ENCODE data around the gene MRPS18A. TPM values are rescaled to one million over a fixed set of nuclear protein-coding genes. Genes with fewer than 3 reads are reported as not detected.

Gene MRPS18A
- total and polyA plus RNA-seq, 2 of the 8 experiments (the other 6 are each of a cell fraction or from before 2014, with no cell fraction given), result 48.3 to 121 TPM

DNA sequence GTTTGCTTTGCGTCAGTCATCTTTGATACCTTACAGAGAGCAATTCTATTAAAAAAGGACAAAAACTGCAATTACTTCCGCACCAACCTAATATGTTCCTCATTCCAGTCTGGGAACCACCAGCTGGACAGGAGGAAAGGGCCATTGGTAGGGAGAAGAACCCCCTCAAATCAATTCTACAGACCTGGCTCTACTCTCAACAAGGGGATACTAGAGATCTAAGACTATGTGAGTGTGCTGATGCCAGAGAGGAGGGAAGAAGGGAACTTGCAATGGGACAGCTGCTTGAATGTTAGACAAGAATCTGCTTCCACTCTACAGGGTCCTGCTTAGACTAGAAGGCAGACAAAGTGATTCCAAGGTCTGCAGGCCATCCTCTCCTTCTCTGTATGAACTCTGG is 13.3 kb downstream of the MRPS18A start:
- no peak overlapping the region for H2BK120ac ChIP-seq (replicated peaks; ENCODE audit: low read depth, low read length)
- H3K4me1 ChIP-seq (replicated peaks in 1 of 4; ENCODE audit: control insufficient read depth in 3 of 4, insufficient read depth in 4 of 4, low read length in 3 of 4), result peaks cover 0 to 8% (median 3%) of the 10 kb centered on the region in 4 experiments; a peak in 6 of 7 replicates
- H3K27ac ChIP-seq (ENCODE audit: low read depth, low read length), result no peak overlapping the region
- peaks cover 0 to 8% of the 10 kb centered on the region in 2 experiments for H4K20me1 ChIP-seq (replicated peaks in 1 of 2; ENCODE audit: control insufficient read depth in 1 of 2, insufficient read depth in 2 of 2, low read length in 2 of 2)
- no peak overlapping the region for H2BK5ac ChIP-seq (ENCODE audit: low read depth, low read length)
- no peak overlapping the region for H2BK20ac ChIP-seq (ENCODE audit: low read length)
- no peak overlapping the region for H2AFZ ChIP-seq (ENCODE audit: low read length)
- no peak overlapping the region for H4K8ac ChIP-seq (ENCODE audit: extremely low read depth, insufficient read depth, low read length)
- no peak overlapping the region for H3K56ac ChIP-seq (replicated peaks; ENCODE audit: insufficient read length, low read depth, low read length)
- H3K36me3 ChIP-seq (ENCODE audit: control insufficient read depth in 2 of 4, insufficient read depth in 4 of 4, low read length in 3 of 4), result peaks cover 36 to 71% (median 45%) of the 10 kb centered on the region in 4 experiments
- no peak overlapping the region for H3K14ac ChIP-seq (ENCODE audit: insufficient read length)
- no peak overlapping the region for H4K5ac ChIP-seq (ENCODE audit: insufficient read length, low read depth, low read length)
- H3K4me3 ChIP-seq (ENCODE audit: extremely low read depth in 1 of 4, insufficient read depth in 2 of 4, low read depth in 3 of 4, low read length in 4 of 4), result no peak overlapping the region
- DNase-seq (ENCODE audit: low read depth in 1 of 2, low spot score in 2 of 2), result no peak
- no peak overlapping the region for H3K18ac ChIP-seq (ENCODE audit: extremely low read depth, low read length)
- H2BK12ac ChIP-seq (ENCODE audit: low read depth, low read length), result no peak overlapping the region
- ChIA-PET POLR2A (ENCODE audit: partially characterized antibody) (interaction anchor here (0.7 to 10.0 kb wide), 2 partner anchors 12 to 45 kb away, joined by 3 to 85 read pairs; partner anchors contain the start of genes GTPBP2 and MRPS18A), CTCF (ENCODE audit: partially characterized antibody) (interaction anchor here (1.1 to 1.5 kb wide), 2 partner anchors 94 to 110 kb away, joined by 3 read pairs; no protein-coding TSS in a partner anchor)
- H3K4me2 ChIP-seq (ENCODE audit: insufficient read depth in 1 of 2, low read depth in 2 of 2, low read length in 2 of 2), result no peak overlapping the region
- no peaks in the 10 kb centered on the region for H3K79me2 ChIP-seq (ENCODE audit: control insufficient read depth in 1 of 2, insufficient read depth in 2 of 2, low read length in 2 of 2)
- no peak overlapping the region for H4K91ac ChIP-seq (replicated peaks; ENCODE audit: insufficient read length, low read length)
- FAIRE-seq, result no peak
- TF ChIP-seq POLR2A (IDR thresholded peaks at IDR 0.05; ENCODE audit: control extremely low read depth in 1 of 2, low read depth in 2 of 2, low read length in 2 of 2), result 0 out of 3 replicates have a peak, but pooled peaks of 1 of the 2 experiments have one; percentile 8
- TF ChIP-seq YY1 (IDR thresholded peaks at IDR 0.05; ENCODE audit: low read depth, low read length), result no peak
- TF ChIP-seq JUND (IDR thresholded peaks at IDR 0.05; ENCODE audit: low read length), result no peak
- TF ChIP-seq CHD1 (IDR thresholded peaks at IDR 0.05; ENCODE audit: low read depth, low read length), result no peak
- no peak for TF ChIP-seq SRF (IDR thresholded peaks at IDR 0.05; ENCODE audit: low read depth, low read length)
- TF ChIP-seq, protein P1, sequence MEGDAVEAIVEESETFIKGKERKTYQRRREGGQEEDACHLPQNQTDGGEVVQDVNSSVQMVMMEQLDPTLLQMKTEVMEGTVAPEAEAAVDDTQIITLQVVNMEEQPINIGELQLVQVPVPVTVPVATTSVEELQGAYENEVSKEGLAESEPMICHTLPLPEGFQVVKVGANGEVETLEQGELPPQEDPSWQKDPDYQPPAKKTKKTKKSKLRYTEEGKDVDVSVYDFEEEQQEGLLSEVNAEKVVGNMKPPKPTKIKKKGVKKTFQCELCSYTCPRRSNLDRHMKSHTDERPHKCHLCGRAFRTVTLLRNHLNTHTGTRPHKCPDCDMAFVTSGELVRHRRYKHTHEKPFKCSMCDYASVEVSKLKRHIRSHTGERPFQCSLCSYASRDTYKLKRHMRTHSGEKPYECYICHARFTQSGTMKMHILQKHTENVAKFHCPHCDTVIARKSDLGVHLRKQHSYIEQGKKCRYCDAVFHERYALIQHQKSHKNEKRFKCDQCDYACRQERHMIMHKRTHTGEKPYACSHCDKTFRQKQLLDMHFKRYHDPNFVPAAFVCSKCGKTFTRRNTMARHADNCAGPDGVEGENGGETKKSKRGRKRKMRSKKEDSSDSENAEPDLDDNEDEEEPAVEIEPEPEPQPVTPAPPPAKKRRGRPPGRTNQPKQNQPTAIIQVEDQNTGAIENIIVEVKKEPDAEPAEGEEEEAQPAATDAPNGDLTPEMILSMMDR (IDR thresholded peaks at IDR 0.05; ENCODE audit: control extremely low read depth in 1 of 3, insufficient read depth in 1 of 3, low read depth in 1 of 3, low read length in 3 of 3), result no peak
- H2BK15ac ChIP-seq (ENCODE audit: low read length), result no peak overlapping the region
- no peak overlapping the region for H3K9ac ChIP-seq (replicated peaks in 1 of 4; ENCODE audit: extremely low read depth in 1 of 4, low read depth in 3 of 4, low read length in 3 of 4)
- H3K4ac ChIP-seq (replicated peaks; ENCODE audit: insufficient read length, low read depth, low read length), result no peak overlapping the region
- no peak overlapping the region for H2AK5ac ChIP-seq (ENCODE audit: low read depth, low read length)
- no peaks in the 10 kb centered on the region for H3K79me1 ChIP-seq (ENCODE audit: low read depth, low read length)
- no peaks in the 10 kb centered on the region for H3K9me3 ChIP-seq (ENCODE audit: insufficient read depth in 2 of 2, low read depth in 1 of 2, low read length in 1 of 2)
- H3K27me3 ChIP-seq (replicated peaks in 1 of 4; ENCODE audit: control insufficient read depth in 3 of 4, extremely low read depth in 1 of 4, insufficient read depth in 3 of 4, low read length in 3 of 4), result no peaks in the 10 kb centered on the region
- no peaks in the 10 kb centered on the region for H3K23me2 ChIP-seq (ENCODE audit: low read depth, low read length)
- no peak overlapping the region for H3K23ac ChIP-seq (ENCODE audit: insufficient read length)
- 87% methylated on average over 2 of the region's 2 CpGs; no CpG with 5 or more reads in 1 of the 2 experiments for WGBS, 2 experiments (ENCODE audit: extremely low coverage in 1 of 2, insufficient coverage in 1 of 2, insufficient read length in 1 of 2, insufficient replicate concordance in 2 of 2, low coverage in 1 of 2, low lambda C conversion rate in 2 of 2, missing lambda C conversion rate in 1 of 2)

Measured in H1 (cell line).